ENCODE data around the gene TMEM120A.

The TMEM120A gene

GRCh38 chr7:75968012-75968411 lies 26.4 kb downstream of the TMEM120A start:
- no peak for DNase-seq (ENCODE audit: insufficient read length, low spot score)
- no peak for FAIRE-seq
- TF ChIP-seq CTCF (IDR thresholded peaks at IDR 0.05; ENCODE audit: insufficient read depth, missing control alignments): no peak

- DNase-seq (ENCODE audit: insufficient read length, low spot score) (no peak), FAIRE-seq (no peak)
Observed at GRCh38 chr7:75967487-75967997, 26.9 kb downstream of the TMEM120A start.

GRCh38 chr7:75967055-75967454 lies 27.3 kb downstream of the TMEM120A start:
- FAIRE-seq (no peak), DNase-seq (ENCODE audit: insufficient read length, low spot score) (no peak)
- TF ChIP-seq CTCF (IDR thresholded peaks at IDR 0.05; ENCODE audit: insufficient read depth, missing control alignments): no peak

More at GRCh38 chr7:75967487-75967997, 26.9 kb downstream of the TMEM120A start:
- no peak for TF ChIP-seq CTCF (IDR thresholded peaks at IDR 0.05; ENCODE audit: insufficient read depth, missing control alignments)

- FAIRE-seq: no peak
- DNase-seq (ENCODE audit: insufficient read length, low spot score): no peak
- no peak for TF ChIP-seq CTCF (IDR thresholded peaks at IDR 0.05; ENCODE audit: insufficient read depth, missing control alignments)
Observed at GRCh38 chr7:75966190-75966961, 28.0 kb downstream of the TMEM120A start.

- DNase-seq (ENCODE audit: insufficient read length, low spot score): no peak
- no peak for FAIRE-seq
Observed at GRCh38 chr7:75965617-75966016, 28.8 kb downstream of the TMEM120A start.

GRCh38 chr7:75963381-75963995 lies 30.9 kb downstream of the TMEM120A start:
- DNase-seq (ENCODE audit: insufficient read length, low spot score) (no peak), FAIRE-seq (no peak)
- no peak for TF ChIP-seq CTCF (IDR thresholded peaks at IDR 0.05; ENCODE audit: insufficient read depth, missing control alignments)

More at GRCh38 chr7:75965617-75966016, 28.8 kb downstream of the TMEM120A start:
- TF ChIP-seq CTCF (IDR thresholded peaks at IDR 0.05; ENCODE audit: insufficient read depth, missing control alignments): no peak
